GM23338 (cell line): ENCODE data around the gene ARID1B. TPM values are rescaled to one million over a fixed set of nuclear protein-coding genes. Genes with fewer than 3 reads are reported as not detected.

Source experiments
- ATAC-seq: fragments of 200-7000 bp; cut with Tn5 transposase; 3 replicates; pipeline ENCODE4 v1.9.1; 2020
- DNase-seq: peaks from one replicate; pipeline ENCODE4 v3.0.0-alpha.2; 2015; ENCODE audit warnings: low spot score
- H2AFZ ChIP-seq: fragments of 200-600 bp; sonication (generic); 2 replicates; pipeline ENCODE4 v1.8.0; 2016; ENCODE audit warnings: antibody characterized with exemption, mild to moderate bottlenecking, moderate library complexity
- H3F3A ChIP-seq: fragments of 200-600 bp; sonication (generic); replicated peaks from 2 replicates; pipeline ENCODE4 v1.8.0; 2017; ENCODE audit warnings: antibody characterized with exemption, mixed run types, low read depth
- H3K27ac ChIP-seq: fragments of 200-600 bp; sonication (generic); 2 replicates; pipeline ENCODE4 v1.6.1; 2016; ENCODE audit warnings: low read depth
- H3K27me3 ChIP-seq: fragments of 200-600 bp; sonication (generic); 2 replicates; pipeline ENCODE4 v1.8.0; 2016; ENCODE audit warnings: mild to moderate bottlenecking, mixed run types, moderate library complexity; ENCODE audit not compliant: insufficient read depth
- H3K36me3 ChIP-seq: fragments of 200-600 bp; sonication (generic); 2 replicates; pipeline ENCODE4 v1.8.0; 2016; ENCODE audit warnings: mild to moderate bottlenecking; ENCODE audit not compliant: insufficient read depth
- H3K4me1 ChIP-seq: fragments of 200-600 bp; sonication (generic); 2 replicates; pipeline ENCODE4 v1.8.0; 2016; ENCODE audit warnings: mild to moderate bottlenecking, moderate library complexity; ENCODE audit not compliant: insufficient read depth
- H3K4me2 ChIP-seq: fragments of 200-600 bp; sonication (generic); 2 replicates; pipeline ENCODE4 v1.7.1; 2017; ENCODE audit warnings: mixed run types
- H3K4me3 ChIP-seq: fragments of 200-600 bp; sonication (generic); 2 replicates; pipeline ENCODE4 v1.6.1; 2016; ENCODE audit warnings: mixed run types
- H3K79me2 ChIP-seq: fragments of 200-600 bp; sonication (generic); replicated peaks from 2 replicates; pipeline ENCODE4 v1.8.0; 2017; ENCODE audit warnings: mild to moderate bottlenecking; ENCODE audit not compliant: insufficient read depth
- H3K9me2 ChIP-seq: fragments of 200-600 bp; sonication (generic); 2 replicates; pipeline ENCODE4 v1.8.0; 2017; ENCODE audit not compliant: insufficient read depth
- H4K20me1 ChIP-seq: fragments of 200-600 bp; sonication (generic); replicated peaks from 2 replicates; pipeline ENCODE4 v1.8.0; 2017; ENCODE audit warnings: mild to moderate bottlenecking; ENCODE audit not compliant: insufficient read depth
- H3K27ac Mint-ChIP-seq: 2 replicates; pipeline ENCODE4 v1.8.0; 2020; ENCODE audit warnings: inconsistent platforms, mild to moderate bottlenecking, moderate library complexity, mixed read lengths
- H3K27me3 Mint-ChIP-seq: 3 replicates; pipeline ENCODE4 v1.8.0; 2022; ENCODE audit warnings: low read depth, mild to moderate bottlenecking, moderate library complexity, mixed read lengths, inconsistent platforms; ENCODE audit not compliant: insufficient read depth, poor library complexity
- H3K36me3 Mint-ChIP-seq: 3 replicates; pipeline ENCODE4 v1.8.0; 2021; ENCODE audit warnings: low read depth, mild to moderate bottlenecking, inconsistent platforms, moderate library complexity, mixed read lengths
- H3K4me1 Mint-ChIP-seq: 3 replicates; pipeline ENCODE4 v1.8.0; 2020; ENCODE audit warnings: mild to moderate bottlenecking, inconsistent platforms, mixed read lengths
- H3K4me3 Mint-ChIP-seq: 3 replicates; pipeline ENCODE4 v1.8.0; 2021; ENCODE audit warnings: moderate library complexity, mild to moderate bottlenecking, inconsistent platforms, mixed read lengths
- H3K9me3 Mint-ChIP-seq: 3 replicates; pipeline ENCODE4 v1.8.0; 2020; ENCODE audit warnings: moderate library complexity, mild to moderate bottlenecking, inconsistent platforms, mixed read lengths
- CREB1 ChIP-seq: fragments of 250-450 bp; sonication (Bioruptor Pico); IDR thresholded peaks from 2 replicates; pipeline ENCODE4 v1.5.0; 2020; ENCODE audit warnings: low read depth, mild to moderate bottlenecking, moderate library complexity
- CTCF ChIP-seq, 2 experiments: fragments of 200-600 bp in 1 of 2; sonication (generic) in 1 of 2; conservative IDR thresholded peaks; 2 replicates each; pipeline versions ENCODE4 v1.5.1 to v1.6.1; 2016 to 2017; ENCODE audit warnings: antibody characterized with exemption in 2 of 2, low read depth in 2 of 2, mild to moderate bottlenecking in 2 of 2, moderate library complexity in 1 of 2
- JUNB ChIP-seq: IDR thresholded peaks from one replicate; pipeline ENCODE4 v1.6.1; 2016; ENCODE audit warnings: antibody characterized with exemption; ENCODE audit not compliant: unreplicated experiment
- ZNF114 ChIP-seq: fragments of 250-450 bp; sonication (Bioruptor Pico); IDR thresholded peaks from 2 replicates; pipeline ENCODE4 v1.5.0; 2020; ENCODE audit warnings: mild to moderate bottlenecking, moderate library complexity
- polyA plus RNA-seq: library from polyadenylated mRNA; unstranded; fragments of >200 nt; fragmentation: Nextera tagmentation; extraction: Ambion mirVana; gene quantifications from 2 replicates; pipeline ENCODE4 v1.2.1, GENCODE V29; 2016
- total RNA-seq: library from RNA; depleted of rRNA; stranded (reverse); fragments of >200 nt; shearing (Covaris generic); gene quantifications from 2 replicates; pipeline ENCODE4 v1.2.3, GENCODE V29; 2014
- TF ChIP-seq, protein P1 (sequence below): fragments of 250-450 bp; sonication (Bioruptor Pico); IDR thresholded peaks from 2 replicates; pipeline ENCODE4 v1.5.0; 2020; ENCODE audit warnings: mild to moderate bottlenecking, moderate library complexity

ARID1B gene
- total and polyA plus RNA-seq, 2 experiments from 2014 or later, result 59.3 to 72.2 TPM

GRCh38 chr6:157033428-157034140 lies 256.4 kb downstream of the ARID1B start (continued):
- TF ChIP-seq, protein P1, sequence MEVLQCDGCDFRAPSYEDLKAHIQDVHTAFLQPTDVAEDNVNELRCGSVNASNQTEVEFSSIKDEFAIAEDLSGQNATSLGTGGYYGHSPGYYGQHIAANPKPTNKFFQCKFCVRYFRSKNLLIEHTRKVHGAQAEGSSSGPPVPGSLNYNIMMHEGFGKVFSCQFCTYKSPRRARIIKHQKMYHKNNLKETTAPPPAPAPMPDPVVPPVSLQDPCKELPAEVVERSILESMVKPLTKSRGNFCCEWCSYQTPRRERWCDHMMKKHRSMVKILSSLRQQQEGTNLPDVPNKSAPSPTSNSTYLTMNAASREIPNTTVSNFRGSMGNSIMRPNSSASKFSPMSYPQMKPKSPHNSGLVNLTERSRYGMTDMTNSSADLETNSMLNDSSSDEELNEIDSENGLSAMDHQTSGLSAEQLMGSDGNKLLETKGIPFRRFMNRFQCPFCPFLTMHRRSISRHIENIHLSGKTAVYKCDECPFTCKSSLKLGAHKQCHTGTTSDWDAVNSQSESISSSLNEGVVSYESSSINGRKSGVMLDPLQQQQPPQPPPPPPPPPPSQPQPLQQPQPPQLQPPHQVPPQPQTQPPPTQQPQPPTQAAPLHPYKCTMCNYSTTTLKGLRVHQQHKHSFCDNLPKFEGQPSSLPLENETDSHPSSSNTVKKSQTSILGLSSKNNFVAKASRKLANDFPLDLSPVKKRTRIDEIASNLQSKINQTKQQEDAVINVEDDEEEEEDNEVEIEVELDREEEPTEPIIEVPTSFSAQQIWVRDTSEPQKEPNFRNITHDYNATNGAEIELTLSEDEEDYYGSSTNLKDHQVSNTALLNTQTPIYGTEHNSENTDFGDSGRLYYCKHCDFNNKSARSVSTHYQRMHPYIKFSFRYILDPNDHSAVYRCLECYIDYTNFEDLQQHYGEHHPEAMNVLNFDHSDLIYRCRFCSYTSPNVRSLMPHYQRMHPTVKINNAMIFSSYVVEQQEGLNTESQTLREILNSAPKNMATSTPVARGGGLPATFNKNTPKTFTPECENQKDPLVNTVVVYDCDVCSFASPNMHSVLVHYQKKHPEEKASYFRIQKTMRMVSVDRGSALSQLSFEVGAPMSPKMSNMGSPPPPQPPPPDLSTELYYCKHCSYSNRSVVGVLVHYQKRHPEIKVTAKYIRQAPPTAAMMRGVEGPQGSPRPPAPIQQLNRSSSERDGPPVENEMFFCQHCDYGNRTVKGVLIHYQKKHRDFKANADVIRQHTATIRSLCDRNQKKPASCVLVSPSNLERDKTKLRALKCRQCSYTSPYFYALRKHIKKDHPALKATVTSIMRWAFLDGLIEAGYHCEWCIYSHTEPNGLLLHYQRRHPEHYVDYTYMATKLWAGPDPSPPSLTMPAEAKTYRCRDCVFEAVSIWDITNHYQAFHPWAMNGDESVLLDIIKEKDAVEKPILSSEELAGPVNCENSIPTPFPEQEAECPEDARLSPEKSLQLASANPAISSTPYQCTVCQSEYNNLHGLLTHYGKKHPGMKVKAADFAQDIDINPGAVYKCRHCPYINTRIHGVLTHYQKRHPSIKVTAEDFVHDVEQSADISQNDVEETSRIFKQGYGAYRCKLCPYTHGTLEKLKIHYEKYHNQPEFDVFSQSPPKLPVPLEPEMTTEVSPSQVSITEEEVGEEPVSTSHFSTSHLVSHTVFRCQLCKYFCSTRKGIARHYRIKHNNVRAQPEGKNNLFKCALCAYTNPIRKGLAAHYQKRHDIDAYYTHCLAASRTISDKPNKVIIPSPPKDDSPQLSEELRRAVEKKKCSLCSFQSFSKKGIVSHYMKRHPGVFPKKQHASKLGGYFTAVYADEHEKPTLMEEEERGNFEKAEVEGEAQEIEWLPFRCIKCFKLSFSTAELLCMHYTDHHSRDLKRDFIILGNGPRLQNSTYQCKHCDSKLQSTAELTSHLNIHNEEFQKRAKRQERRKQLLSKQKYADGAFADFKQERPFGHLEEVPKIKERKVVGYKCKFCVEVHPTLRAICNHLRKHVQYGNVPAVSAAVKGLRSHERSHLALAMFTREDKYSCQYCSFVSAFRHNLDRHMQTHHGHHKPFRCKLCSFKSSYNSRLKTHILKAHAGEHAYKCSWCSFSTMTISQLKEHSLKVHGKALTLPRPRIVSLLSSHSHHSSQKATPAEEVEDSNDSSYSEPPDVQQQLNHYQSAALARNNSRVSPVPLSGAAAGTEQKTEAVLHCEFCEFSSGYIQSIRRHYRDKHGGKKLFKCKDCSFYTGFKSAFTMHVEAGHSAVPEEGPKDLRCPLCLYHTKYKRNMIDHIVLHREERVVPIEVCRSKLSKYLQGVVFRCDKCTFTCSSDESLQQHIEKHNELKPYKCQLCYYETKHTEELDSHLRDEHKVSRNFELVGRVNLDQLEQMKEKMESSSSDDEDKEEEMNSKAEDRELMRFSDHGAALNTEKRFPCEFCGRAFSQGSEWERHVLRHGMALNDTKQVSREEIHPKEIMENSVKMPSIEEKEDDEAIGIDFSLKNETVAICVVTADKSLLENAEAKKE (CRISPR knock-in tag), result no peak
- TF ChIP-seq ZNF114 (CRISPR knock-in tag) (no peak), JUNB (no peak)

GRCh38 chr6:157034436-157035230 lies 257.5 kb downstream of the ARID1B start:
- Mint-ChIP-seq H3K4me1 (peaks cover 24% of the 10 kb centered on the region), H3K27me3 (no peaks in the 10 kb centered on the region), H3K9me3 (no peaks in the 10 kb centered on the region), H3K27ac (no peak overlapping the region), H3K4me3 (no peak overlapping the region), H3K36me3 (no peaks in the 10 kb centered on the region; the same call in 2 of the 3 replicates)
- Histone ChIP-seq H3K36me3 (no peaks in the 10 kb centered on the region), H3K9me2 (no peaks in the 10 kb centered on the region), H4K20me1 (no peaks in the 10 kb centered on the region), H3K4me2 (no peak overlapping the region), H3K79me2 (peaks cover 51% of the 10 kb centered on the region), H3K27ac (no peak overlapping the region), H3F3A (no peaks in the 10 kb centered on the region), H3K4me1 (peaks cover 51% of the 10 kb centered on the region), H2AFZ (no peak overlapping the region), H3K4me3 (no peak overlapping the region), H3K27me3 (no peaks in the 10 kb centered on the region)
- ATAC-seq, result peak; percentile 32
- no peak for TF ChIP-seq CREB1 (CRISPR knock-in tag)
- TF ChIP-seq CTCF (conservative IDR thresholded peaks at IDR 0.05; ENCODE audit: low read depth in 2 of 2), result peak; percentile 67 to 71
- peak; percentile 77 for DNase-seq
